Measurements from ENCODE around the gene DDR1.
A peak's percentile ranks its signal among the peaks of the same experiment; 100 is the strongest.
"Not testable (repeated sequence)": the region's sequence is repeated elsewhere in the genome, so short reads cannot be mapped to it uniquely, and the experiment has no call there.

The DDR1 gene

GRCh38 chr6:30907290-30907757 is 23.0 kb downstream of the DDR1 start:
- not testable (repeated sequence) for H3K9me3 ChIP-seq (ENCODE audit: control insufficient read depth, low read length); H3K27me3 ChIP-seq (ENCODE audit: control insufficient read depth, insufficient read depth, low read length); H3K36me3 ChIP-seq (ENCODE audit: control insufficient read depth, insufficient read depth, low read length)
- H3K9ac ChIP-seq (ENCODE audit: low read length), result peak overlapping the region; percentile 82
- peaks cover 12% of the 10 kb centered on the region for H3K4me1 ChIP-seq (ENCODE audit: control insufficient read depth, insufficient read depth, low read length)
- H3K4me3 ChIP-seq (ENCODE audit: low read length), result peak overlapping the region; percentile 95

DNA sequence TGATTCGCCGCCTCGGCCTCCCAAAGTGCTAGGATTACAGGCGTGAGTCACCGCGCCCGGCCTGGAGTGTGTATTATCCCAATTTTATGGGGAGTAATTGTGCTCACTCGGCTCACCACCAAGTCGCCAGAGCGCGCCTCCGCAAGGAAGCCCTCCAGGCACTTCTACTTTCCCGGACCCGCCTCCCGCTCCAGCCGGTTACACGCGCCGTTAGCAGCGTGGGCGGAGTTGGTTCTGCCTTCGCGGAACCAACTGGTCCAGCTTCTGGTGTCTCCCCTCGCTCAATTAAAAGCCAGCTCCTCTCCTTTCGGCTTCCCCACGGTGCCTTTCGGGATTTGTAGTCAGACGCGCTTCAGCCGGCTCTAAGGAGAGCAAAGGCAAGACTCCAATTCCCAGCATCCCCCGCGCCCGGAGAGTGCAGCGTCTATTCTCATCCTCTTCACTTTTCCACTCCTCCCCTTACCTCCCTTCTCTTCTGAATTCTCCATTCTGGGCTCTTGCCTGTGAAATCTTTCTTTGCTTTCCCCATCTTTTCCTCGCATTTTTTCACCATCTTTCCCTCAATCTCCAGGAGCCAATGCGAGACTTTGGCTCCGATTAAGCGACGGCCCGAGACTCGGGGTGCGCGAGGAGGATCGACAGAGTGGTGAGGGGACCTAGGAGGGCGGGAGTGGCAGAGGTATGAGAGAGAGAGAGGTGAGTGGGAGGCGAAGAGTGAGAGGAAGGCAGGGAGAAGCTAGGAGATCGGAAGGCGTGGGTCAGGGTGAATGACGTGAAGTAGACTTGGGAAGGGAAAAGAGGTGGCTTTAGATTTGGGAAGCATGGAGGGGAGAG is 23.7 kb downstream of the DDR1 start, which contains the start of gene GTF2H4:
GTF2H4 (plus strand) TSS at position 450 of the 834 bp plus-strand sequence.
- Histone ChIP-seq H3K4me3 (ENCODE audit: low read length) (peak within 1 kb of the TSS; percentile 95), H3K27me3 (ENCODE audit: control insufficient read depth, insufficient read depth, low read length) (no peaks in the 10 kb centered on the region), H3K4me1 (ENCODE audit: control insufficient read depth, insufficient read depth, low read length) (peaks cover 12% of the 10 kb centered on the region), H3K9me3 (ENCODE audit: control insufficient read depth, low read length) (no peaks in the 10 kb centered on the region), H3K36me3 (ENCODE audit: control insufficient read depth, insufficient read depth, low read length) (peaks cover 7% of the 10 kb centered on the region), H3K9ac (ENCODE audit: low read length) (peak within 1 kb of the TSS; percentile 82)

DNA sequence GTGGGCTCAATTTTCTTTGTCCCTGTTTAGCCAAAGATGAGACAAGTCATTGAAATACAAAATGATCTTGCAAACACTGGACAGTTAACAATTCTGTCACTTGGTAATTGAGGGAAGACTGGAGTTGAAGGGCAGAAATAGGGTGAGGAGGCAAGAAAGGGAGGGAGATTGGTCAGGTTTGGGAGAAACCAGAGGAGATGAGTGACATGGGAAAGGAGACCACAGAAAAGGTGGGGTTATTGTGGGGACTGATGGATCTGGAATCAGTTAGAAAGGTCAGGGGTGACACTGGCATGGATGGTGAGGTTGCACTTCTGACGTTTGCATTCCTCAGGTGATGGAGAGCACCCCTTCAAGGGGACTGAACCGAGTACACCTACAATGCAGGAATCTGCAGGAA is 24.4 kb downstream of the DDR1 start:
- H3K36me3 ChIP-seq (ENCODE audit: control insufficient read depth, insufficient read depth, low read length), result peaks cover 7% of the 10 kb centered on the region
- H3K4me1 ChIP-seq (ENCODE audit: control insufficient read depth, insufficient read depth, low read length), result peaks cover 16% of the 10 kb centered on the region
- peak overlapping the region; percentile 82 for H3K9ac ChIP-seq (ENCODE audit: low read length)
- no peaks in the 10 kb centered on the region for H3K27me3 ChIP-seq (ENCODE audit: control insufficient read depth, insufficient read depth, low read length)
- H3K4me3 ChIP-seq (ENCODE audit: low read length), result peak overlapping the region; percentile 95
- H3K9me3 ChIP-seq (ENCODE audit: control insufficient read depth, low read length), result no peaks in the 10 kb centered on the region

GRCh38 chr6:30910473-30910872 is 26.2 kb downstream of the DDR1 start:
- H3K27me3 ChIP-seq (ENCODE audit: control insufficient read depth, insufficient read depth, low read length); H3K9ac ChIP-seq (ENCODE audit: low read length); H3K9me3 ChIP-seq (ENCODE audit: control insufficient read depth, low read length); H3K4me3 ChIP-seq (ENCODE audit: low read length); H3K36me3 ChIP-seq (ENCODE audit: control insufficient read depth, insufficient read depth, low read length): not testable (repeated sequence)
- H3K4me1 ChIP-seq (ENCODE audit: control insufficient read depth, insufficient read depth, low read length), result peaks cover 29% of the 10 kb centered on the region

GRCh38 chr6:30912746-30913520 is 28.6 kb downstream of the DDR1 start:
- Histone ChIP-seq H3K4me1 (ENCODE audit: control insufficient read depth, insufficient read depth, low read length) (peaks cover 35% of the 10 kb centered on the region), H3K9me3 (ENCODE audit: control insufficient read depth, low read length) (no peaks in the 10 kb centered on the region), H3K4me3 (ENCODE audit: low read length) (no peak overlapping the region), H3K9ac (ENCODE audit: low read length) (peak overlapping the region; percentile 84), H3K27me3 (ENCODE audit: control insufficient read depth, insufficient read depth, low read length) (no peaks in the 10 kb centered on the region), H3K36me3 (ENCODE audit: control insufficient read depth, insufficient read depth, low read length) (peaks cover 15% of the 10 kb centered on the region)

- Histone ChIP-seq H3K9me3 (ENCODE audit: control insufficient read depth, low read length) (no peaks in the 10 kb centered on the region), H3K36me3 (ENCODE audit: control insufficient read depth, insufficient read depth, low read length) (peaks cover 18% of the 10 kb centered on the region), H3K4me1 (ENCODE audit: control insufficient read depth, insufficient read depth, low read length) (peaks cover 32% of the 10 kb centered on the region), H3K27me3 (ENCODE audit: control insufficient read depth, insufficient read depth, low read length) (no peaks in the 10 kb centered on the region), H3K4me3 (ENCODE audit: low read length) (peak overlapping the region; percentile 28), H3K9ac (ENCODE audit: low read length) (peak overlapping the region; percentile 84)
Measured at GRCh38 chr6:30913721-30914075, 29.4 kb downstream of the DDR1 start.

- peak within 1 kb of the TSS; percentile 65 for H3K4me3 ChIP-seq (ENCODE audit: low read length)
- H3K9me3 ChIP-seq (ENCODE audit: control insufficient read depth, low read length), result no peaks in the 10 kb centered on the region
- peaks cover 29% of the 10 kb centered on the region for H3K4me1 ChIP-seq (ENCODE audit: control insufficient read depth, insufficient read depth, low read length)
- peak within 1 kb of the TSS; percentile 84 for H3K9ac ChIP-seq (ENCODE audit: low read length)
- H3K27me3 ChIP-seq (ENCODE audit: control insufficient read depth, insufficient read depth, low read length), result no peaks in the 10 kb centered on the region
- H3K36me3 ChIP-seq (ENCODE audit: control insufficient read depth, insufficient read depth, low read length), result peaks cover 18% of the 10 kb centered on the region
Measured at GRCh38 chr6:30914076-30914853, 29.9 kb downstream of the DDR1 start, which contains the start of gene VARS2. Gene VARS2, plus strand, starts transcription at chr6:30914238. Its CDS starts 599 bp downstream, at chr6:30914837.

DNA sequence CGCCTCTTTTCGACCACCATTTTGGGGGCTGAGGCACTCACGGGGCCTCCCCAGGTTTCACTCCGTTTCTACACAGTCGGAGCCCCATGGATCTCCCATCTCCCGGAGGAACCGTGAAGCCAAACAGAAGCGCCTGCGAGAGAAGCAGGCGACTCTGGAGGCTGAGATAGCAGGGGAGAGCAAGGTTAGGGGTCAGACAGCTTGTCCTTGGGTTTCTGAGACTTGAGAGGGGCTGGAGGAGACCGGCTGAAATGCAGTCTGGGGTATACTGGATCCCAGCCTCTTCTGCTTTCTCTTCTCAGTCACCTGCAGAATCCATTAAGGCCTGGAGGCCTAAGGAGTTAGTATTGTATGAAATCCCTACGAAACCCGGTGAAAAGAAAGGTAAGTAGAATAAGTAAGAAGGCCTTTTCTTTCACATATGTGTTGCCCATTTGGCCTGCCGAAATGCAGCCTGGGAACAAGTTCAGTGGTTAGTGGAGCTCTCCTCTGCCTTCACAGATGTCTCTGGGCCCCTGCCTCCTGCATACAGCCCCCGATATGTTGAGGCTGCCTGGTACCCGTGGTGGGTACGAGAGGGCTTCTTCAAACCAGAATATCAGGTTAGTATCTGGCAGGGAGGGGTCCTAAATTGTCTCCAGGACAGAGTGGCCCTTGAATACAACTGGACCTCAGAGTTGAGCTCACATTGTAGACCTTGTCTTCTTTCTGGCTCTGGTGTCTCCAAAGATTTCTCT is 30.7 kb downstream of the DDR1 start:
- Histone ChIP-seq H3K4me1 (ENCODE audit: control insufficient read depth, insufficient read depth, low read length) (peaks cover 29% of the 10 kb centered on the region), H3K4me3 (ENCODE audit: low read length) (peak overlapping the region; percentile 65), H3K27me3 (ENCODE audit: control insufficient read depth, insufficient read depth, low read length) (no peaks in the 10 kb centered on the region), H3K9me3 (ENCODE audit: control insufficient read depth, low read length) (no peaks in the 10 kb centered on the region), H3K36me3 (ENCODE audit: control insufficient read depth, insufficient read depth, low read length) (peaks cover 24% of the 10 kb centered on the region), H3K9ac (ENCODE audit: low read length) (peak overlapping the region; percentile 84)

DNA sequence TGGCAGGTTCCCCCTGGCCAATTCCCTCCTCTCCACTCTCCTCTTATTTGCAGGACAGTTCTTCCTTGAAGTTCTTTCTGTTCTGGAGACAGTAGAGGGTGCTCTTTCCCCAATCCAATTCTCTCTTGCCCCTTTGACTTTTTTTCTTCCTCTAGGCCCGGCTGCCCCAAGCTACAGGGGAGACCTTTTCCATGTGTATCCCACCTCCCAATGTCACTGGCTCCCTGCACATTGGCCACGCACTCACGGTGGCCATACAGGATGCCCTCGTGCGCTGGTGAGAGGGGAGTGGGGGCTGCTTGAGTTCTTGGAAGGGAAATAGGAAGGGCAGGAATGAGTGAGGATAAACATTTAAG is 31.2 kb downstream of the DDR1 start:
- Histone ChIP-seq H3K9me3 (ENCODE audit: control insufficient read depth, low read length) (no peaks in the 10 kb centered on the region), H3K36me3 (ENCODE audit: control insufficient read depth, insufficient read depth, low read length) (peaks cover 30% of the 10 kb centered on the region), H3K4me1 (ENCODE audit: control insufficient read depth, insufficient read depth, low read length) (peaks cover 29% of the 10 kb centered on the region), H3K4me3 (ENCODE audit: low read length) (no peak overlapping the region), H3K9ac (ENCODE audit: low read length) (peak overlapping the region; percentile 84), H3K27me3 (ENCODE audit: control insufficient read depth, insufficient read depth, low read length) (no peaks in the 10 kb centered on the region)

DNA sequence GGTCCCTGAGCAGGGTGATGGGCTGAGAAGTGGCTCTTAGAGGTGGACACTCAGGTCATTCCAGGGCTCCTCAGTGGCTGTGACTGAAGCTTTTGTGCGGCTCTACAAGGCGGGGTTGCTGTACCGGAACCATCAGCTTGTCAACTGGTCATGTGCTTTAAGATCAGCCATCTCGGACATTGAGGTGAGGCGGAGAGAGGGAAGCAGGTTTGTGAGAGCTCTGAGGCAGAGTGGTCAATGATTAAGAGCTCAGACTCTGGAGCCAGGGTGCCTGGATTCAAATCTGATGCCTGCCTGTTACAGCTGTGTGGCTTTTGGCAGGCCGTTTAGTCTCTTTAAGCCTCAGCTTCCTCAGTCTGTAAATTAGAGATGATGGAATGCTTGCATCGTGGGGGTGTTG is 32.7 kb downstream of the DDR1 start:
- H3K9me3 ChIP-seq (ENCODE audit: control insufficient read depth, low read length), result no peaks in the 10 kb centered on the region
- H3K9ac ChIP-seq (ENCODE audit: low read length), result peak overlapping the region; percentile 26
- no peaks in the 10 kb centered on the region for H3K27me3 ChIP-seq (ENCODE audit: control insufficient read depth, insufficient read depth, low read length)
- peaks cover 31% of the 10 kb centered on the region for H3K36me3 ChIP-seq (ENCODE audit: control insufficient read depth, insufficient read depth, low read length)
- H3K4me1 ChIP-seq (ENCODE audit: control insufficient read depth, insufficient read depth, low read length), result peaks cover 29% of the 10 kb centered on the region
- H3K4me3 ChIP-seq (ENCODE audit: low read length), result no peak overlapping the region

DNA sequence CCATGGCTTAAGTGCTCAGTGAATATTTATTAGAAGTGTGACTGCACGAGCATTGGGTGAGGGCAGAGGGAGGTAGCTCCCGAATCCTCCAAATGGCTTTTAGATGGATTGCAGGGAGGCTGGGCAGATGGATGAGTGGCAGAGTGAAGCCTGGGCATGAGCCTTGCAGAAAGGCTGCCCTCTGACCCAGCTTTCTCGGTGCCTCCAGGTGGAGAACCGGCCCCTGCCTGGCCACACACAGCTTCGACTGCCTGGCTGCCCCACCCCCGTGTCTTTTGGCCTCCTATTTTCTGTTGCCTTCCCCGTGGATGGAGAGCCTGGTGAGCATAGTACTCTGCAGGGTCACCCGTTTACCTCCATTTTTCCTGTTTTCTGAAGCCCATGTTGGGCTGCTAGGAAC is 33.2 kb downstream of the DDR1 start:
- Histone ChIP-seq H3K9ac (ENCODE audit: low read length) (no peak overlapping the region), H3K27me3 (ENCODE audit: control insufficient read depth, insufficient read depth, low read length) (no peaks in the 10 kb centered on the region), H3K9me3 (ENCODE audit: control insufficient read depth, low read length) (no peaks in the 10 kb centered on the region), H3K36me3 (ENCODE audit: control insufficient read depth, insufficient read depth, low read length) (peaks cover 31% of the 10 kb centered on the region), H3K4me1 (ENCODE audit: control insufficient read depth, insufficient read depth, low read length) (peaks cover 29% of the 10 kb centered on the region), H3K4me3 (ENCODE audit: low read length) (no peak overlapping the region)
